T-helper 1 cell treated with Interleukin-12 subunit alpha and Interleukin-12 subunit beta and Interleukin-4 antibody, amounts not matched to agents 30 μg/mL and 1 μg/mL, for 36 hours (primary cell): Measurements from ENCODE around the gene LRRC75B.
"Not testable (repeated sequence)": the region's sequence is repeated elsewhere in the genome, so short reads cannot be mapped to it uniquely, and the experiment has no call there.

ENCODE experiments used
- H3K27ac Mint-ChIP-seq: one replicate; pipeline ENCODE4 v1.8.0; 2021; ENCODE audit warnings: mild to moderate bottlenecking, mixed read lengths
- H3K27me3 Mint-ChIP-seq: one replicate; pipeline ENCODE4 v1.8.0; 2021; ENCODE audit warnings: low read depth, mixed read lengths
- H3K36me3 Mint-ChIP-seq: one replicate; pipeline ENCODE4 v1.8.0; 2021; ENCODE audit warnings: low read depth, mixed read lengths
- H3K4me1 Mint-ChIP-seq: one replicate; pipeline ENCODE4 v1.8.0; 2021; ENCODE audit warnings: low read depth, mixed read lengths
- H3K4me3 Mint-ChIP-seq: one replicate; pipeline ENCODE4 v1.8.0; 2021; ENCODE audit warnings: mild to moderate bottlenecking, moderate library complexity, mixed read lengths
- H3K9me3 Mint-ChIP-seq: one replicate; pipeline ENCODE4 v1.8.0; 2021; ENCODE audit warnings: mixed read lengths

The LRRC75B gene

GRCh38 chr22:24592851-24593558 lies at the start of gene LRRC75B:
TSS of gene LRRC75B (minus strand) at chr22:24593073. CDS start at chr22:24593039, 34 bp downstream.
- peaks cover 4% of the 10 kb centered on the region for H3K4me1 Mint-ChIP-seq

GRCh38 chr22:24642307-24642706 lies 49.4 kb upstream of the LRRC75B start:
- H3K4me1 Mint-ChIP-seq, H3K27ac Mint-ChIP-seq, H3K36me3 Mint-ChIP-seq, H3K4me3 Mint-ChIP-seq, H3K27me3 Mint-ChIP-seq, H3K9me3 Mint-ChIP-seq: not testable (repeated sequence)

More at GRCh38 chr22:24592851-24593558, at the start of gene LRRC75B:
- no peak within 1 kb of the TSS for H3K27ac Mint-ChIP-seq
- no peaks in the 10 kb centered on the region for H3K36me3 Mint-ChIP-seq
- H3K4me3 Mint-ChIP-seq = peak within 1 kb of the TSS; percentile 90
- H3K9me3 Mint-ChIP-seq = no peaks in the 10 kb centered on the region
- peaks cover 9% of the 10 kb centered on the region for H3K27me3 Mint-ChIP-seq

GRCh38 chr22:24636513-24636912 lies 43.6 kb upstream of the LRRC75B start:
- not testable (repeated sequence) for H3K27me3 Mint-ChIP-seq, H3K27ac Mint-ChIP-seq, H3K9me3 Mint-ChIP-seq, H3K36me3 Mint-ChIP-seq
- Mint-ChIP-seq H3K4me1 (peaks cover 17% of the 10 kb centered on the region), H3K4me3 (peak overlapping the region; percentile 17)

- H3K27me3 Mint-ChIP-seq, H3K9me3 Mint-ChIP-seq, H3K36me3 Mint-ChIP-seq, H3K4me3 Mint-ChIP-seq, H3K27ac Mint-ChIP-seq: not testable (repeated sequence)
- peaks cover 17% of the 10 kb centered on the region for H3K4me1 Mint-ChIP-seq
These were observed 42.0 kb upstream of the LRRC75B start for GRCh38 chr22:24634776-24635389.

GRCh38 chr22:24633231-24634023 lies 40.6 kb upstream of the LRRC75B start:
- not testable (repeated sequence) for H3K9me3 Mint-ChIP-seq, H3K27me3 Mint-ChIP-seq, H3K36me3 Mint-ChIP-seq, H3K4me3 Mint-ChIP-seq
- Mint-ChIP-seq H3K27ac (peak overlapping the region; percentile 0), H3K4me1 (peaks cover 17% of the 10 kb centered on the region)

GRCh38 chr22:24632642-24633041 lies 39.8 kb upstream of the LRRC75B start:
- H3K4me1 Mint-ChIP-seq = peaks cover 17% of the 10 kb centered on the region
- not testable (repeated sequence) for H3K27ac Mint-ChIP-seq

GRCh38 chr22:24631430-24632122 lies 38.7 kb upstream of the LRRC75B start:
- not testable (repeated sequence) for H3K9me3 Mint-ChIP-seq, H3K4me3 Mint-ChIP-seq, H3K27me3 Mint-ChIP-seq, H3K36me3 Mint-ChIP-seq, H3K27ac Mint-ChIP-seq
- peaks cover 17% of the 10 kb centered on the region for H3K4me1 Mint-ChIP-seq

More at GRCh38 chr22:24632642-24633041, 39.8 kb upstream of the LRRC75B start:
- H3K36me3 Mint-ChIP-seq, H3K9me3 Mint-ChIP-seq, H3K4me3 Mint-ChIP-seq, H3K27me3 Mint-ChIP-seq: not testable (repeated sequence)

- H3K36me3 Mint-ChIP-seq, H3K4me3 Mint-ChIP-seq, H3K27ac Mint-ChIP-seq, H3K9me3 Mint-ChIP-seq, H3K27me3 Mint-ChIP-seq: not testable (repeated sequence)
- peaks cover 15% of the 10 kb centered on the region for H3K4me1 Mint-ChIP-seq
These were observed 38.0 kb upstream of the LRRC75B start for GRCh38 chr22:24630812-24631427.

GRCh38 chr22:24629069-24629468 lies 36.2 kb upstream of the LRRC75B start:
- H3K36me3 Mint-ChIP-seq, H3K4me1 Mint-ChIP-seq, H3K27me3 Mint-ChIP-seq, H3K9me3 Mint-ChIP-seq, H3K27ac Mint-ChIP-seq, H3K4me3 Mint-ChIP-seq: not testable (repeated sequence)

- H3K36me3 Mint-ChIP-seq, H3K4me3 Mint-ChIP-seq, H3K27me3 Mint-ChIP-seq, H3K9me3 Mint-ChIP-seq, H3K4me1 Mint-ChIP-seq, H3K27ac Mint-ChIP-seq: not testable (repeated sequence)
These were observed 35.0 kb upstream of the LRRC75B start for GRCh38 chr22:24627911-24628310.

- not testable (repeated sequence) for H3K9me3 Mint-ChIP-seq, H3K27me3 Mint-ChIP-seq, H3K4me3 Mint-ChIP-seq, H3K4me1 Mint-ChIP-seq
- peaks cover 15% of the 10 kb centered on the region for H3K36me3 Mint-ChIP-seq
- peak overlapping the region; percentile 31 for H3K27ac Mint-ChIP-seq
These were observed 29.7 kb upstream of the LRRC75B start for GRCh38 chr22:24622596-24622995.

- peaks cover 12% of the 10 kb centered on the region for H3K4me1 Mint-ChIP-seq
- H3K4me3 Mint-ChIP-seq = not testable (repeated sequence)
These were observed 28.4 kb upstream of the LRRC75B start for GRCh38 chr22:24621244-24621643.

GRCh38 chr22:24614794-24615193 lies 21.9 kb upstream of the LRRC75B start:
- not testable (repeated sequence) for H3K9me3 Mint-ChIP-seq, H3K27ac Mint-ChIP-seq, H3K27me3 Mint-ChIP-seq, H3K4me1 Mint-ChIP-seq, H3K4me3 Mint-ChIP-seq
- H3K36me3 Mint-ChIP-seq = peaks cover 16% of the 10 kb centered on the region

More at GRCh38 chr22:24621244-24621643, 28.4 kb upstream of the LRRC75B start:
- H3K36me3 Mint-ChIP-seq = peaks cover 18% of the 10 kb centered on the region
- H3K27me3 Mint-ChIP-seq, H3K27ac Mint-ChIP-seq, H3K9me3 Mint-ChIP-seq: not testable (repeated sequence)

- H3K4me1 Mint-ChIP-seq = peaks cover 16% of the 10 kb centered on the region
These were observed 17.0 kb upstream of the LRRC75B start for GRCh38 chr22:24609888-24610287.

More at GRCh38 chr22:24609888-24610287, 17.0 kb upstream of the LRRC75B start:
- H3K9me3 Mint-ChIP-seq, H3K36me3 Mint-ChIP-seq, H3K27ac Mint-ChIP-seq, H3K4me3 Mint-ChIP-seq, H3K27me3 Mint-ChIP-seq: not testable (repeated sequence)
